ENCODE data around the gene EPGN. TPM values are rescaled to one million over a fixed set of nuclear protein-coding genes. Genes with fewer than 3 reads are reported as not detected.

Gene EPGN
- total and polyA plus RNA-seq, 2 donors (not counting 1 experiment from before 2014, with no cell fraction given) = 0.32 TPM; not detected in 1

GRCh38 chr4:74263551-74263950 is 44.7 kb upstream of the EPGN start:
- DNase-seq = no peak
- no peak overlapping the region for H3K27ac Mint-ChIP-seq
- intact Hi-C loops (cut with micrococcal nuclease) = no loop called here
- ChIA-PET CTCF (no interaction called here), POLR2A (no interaction called here)
- H3K79me2 ChIP-seq (ENCODE audit: control insufficient read depth, insufficient read depth, low read length) = no peaks in the 10 kb centered on the region
- no peaks in the 10 kb centered on the region for H3K27me3 ChIP-seq (replicated peaks in 1 of 4; ENCODE audit: control extremely low read depth in 1 of 4, control insufficient read depth in 3 of 4, insufficient read depth in 4 of 4, low read length in 3 of 4)
- no peak for TF ChIP-seq CTCF (IDR thresholded peaks at IDR 0.05)
- TF ChIP-seq EZH2 (IDR thresholded peaks at IDR 0.05; ENCODE audit: borderline replicate concordance, insufficient read depth, low read depth, low read length, poor library complexity, severe bottlenecking) = no peak
- ATAC-seq (ENCODE audit: low read depth) = no peak
- no peaks in the 10 kb centered on the region for H3K4me1 ChIP-seq (ENCODE audit: control insufficient read depth in 2 of 2, insufficient read depth in 2 of 2, low read length in 2 of 2)
- no peak overlapping the region for H3K4me3 ChIP-seq (ENCODE audit: control extremely low read depth in 1 of 5, extremely low read depth in 1 of 5, insufficient read depth in 1 of 5, low read depth in 2 of 5, low read length in 4 of 5)
- no peaks in the 10 kb centered on the region for H3K4me1 Mint-ChIP-seq
- no peaks in the 10 kb centered on the region for H3K27me3 Mint-ChIP-seq
- H2AFZ ChIP-seq (ENCODE audit: insufficient read depth, low read depth, low read length, poor library complexity, severe bottlenecking) = no peak overlapping the region
- no peaks in the 10 kb centered on the region for H4K20me1 ChIP-seq (ENCODE audit: control insufficient read depth, insufficient read depth, low read length, poor library complexity, severe bottlenecking)
- H3K9me3 Mint-ChIP-seq (ENCODE audit: insufficient read depth) = no peaks in the 10 kb centered on the region
- H3K27ac ChIP-seq (ENCODE audit: low read length in 2 of 2) = no peak overlapping the region
- no peak overlapping the region for H3K9ac ChIP-seq (ENCODE audit: low read length)
- H3K9me3 ChIP-seq (ENCODE audit: control extremely low read depth in 1 of 3, control insufficient read depth in 2 of 3, insufficient read depth in 1 of 3, low read length in 2 of 3) = no peaks in the 10 kb centered on the region
- no peak overlapping the region for H3K4me2 ChIP-seq (replicated peaks; ENCODE audit: low read depth, low read length, poor library complexity, severe bottlenecking)
- H3K4me3 Mint-ChIP-seq = no peak overlapping the region
- no peaks in the 10 kb centered on the region for H3K36me3 ChIP-seq (replicated peaks in 1 of 2; ENCODE audit: control extremely low read depth in 1 of 2, control insufficient read depth in 1 of 2, extremely low read depth in 1 of 2, insufficient read depth in 2 of 2, low read length in 1 of 2)

DNA sequence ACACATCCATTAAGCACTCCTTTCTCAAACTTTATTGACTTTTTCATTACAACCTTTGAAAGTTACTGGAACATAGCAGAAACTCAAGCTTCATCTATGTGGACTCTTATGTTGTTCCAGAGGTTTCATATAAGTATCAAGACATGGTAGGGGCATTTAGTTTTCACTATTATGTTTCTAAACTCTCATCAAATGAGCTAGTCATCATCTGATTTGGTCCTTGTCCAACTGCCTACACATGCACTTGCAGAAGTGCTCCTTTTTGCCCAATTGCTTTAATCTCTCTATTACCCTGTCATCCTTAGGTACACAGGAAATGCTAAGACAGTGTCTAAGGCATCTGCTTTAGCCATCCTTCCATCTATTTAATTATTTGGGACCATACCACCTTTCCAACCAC is 42.2 kb upstream of the EPGN start:
- intact Hi-C loops (cut with micrococcal nuclease) = no loop called here
- Histone ChIP-seq H3K4me1 (ENCODE audit: control insufficient read depth in 2 of 2, insufficient read depth in 2 of 2, low read length in 2 of 2) (no peaks in the 10 kb centered on the region), H3K27ac (ENCODE audit: low read length in 2 of 2) (no peak overlapping the region), H3K9me3 (ENCODE audit: control extremely low read depth in 1 of 3, control insufficient read depth in 2 of 3, insufficient read depth in 1 of 3, low read length in 2 of 3) (no peaks in the 10 kb centered on the region), H3K36me3 (replicated peaks in 1 of 2; ENCODE audit: control extremely low read depth in 1 of 2, control insufficient read depth in 1 of 2, extremely low read depth in 1 of 2, insufficient read depth in 2 of 2, low read length in 1 of 2) (no peaks in the 10 kb centered on the region), H2AFZ (ENCODE audit: insufficient read depth, low read depth, low read length, poor library complexity, severe bottlenecking) (no peak overlapping the region), H4K20me1 (ENCODE audit: control insufficient read depth, insufficient read depth, low read length, poor library complexity, severe bottlenecking) (no peaks in the 10 kb centered on the region), H3K79me2 (ENCODE audit: control insufficient read depth, insufficient read depth, low read length) (no peaks in the 10 kb centered on the region), H3K27me3 (replicated peaks in 1 of 4; ENCODE audit: control extremely low read depth in 1 of 4, control insufficient read depth in 3 of 4, insufficient read depth in 4 of 4, low read length in 3 of 4) (no peaks in the 10 kb centered on the region), H3K4me3 (ENCODE audit: control extremely low read depth in 1 of 5, extremely low read depth in 1 of 5, insufficient read depth in 1 of 5, low read depth in 2 of 5, low read length in 4 of 5) (no peak overlapping the region), H3K4me2 (replicated peaks; ENCODE audit: low read depth, low read length, poor library complexity, severe bottlenecking) (no peak overlapping the region), H3K9ac (ENCODE audit: low read length) (no peak overlapping the region)
- DNase-seq (no peak), ATAC-seq (ENCODE audit: low read depth) (no peak)
- no peak overlapping the region for H3K27ac Mint-ChIP-seq
- CTCF ChIA-PET = interaction anchor here (0.7 to 1.0 kb wide), 2 partner anchors 11 to 36 kb away, joined by 3 read pairs; no protein-coding TSS in a partner anchor
- no peaks in the 10 kb centered on the region for H3K4me1 Mint-ChIP-seq
- no peaks in the 10 kb centered on the region for H3K9me3 Mint-ChIP-seq (ENCODE audit: insufficient read depth)
- H3K4me3 Mint-ChIP-seq = no peak overlapping the region
- no peak for TF ChIP-seq EZH2 (IDR thresholded peaks at IDR 0.05; ENCODE audit: borderline replicate concordance, insufficient read depth, low read depth, low read length, poor library complexity, severe bottlenecking)
- no peak for TF ChIP-seq CTCF (IDR thresholded peaks at IDR 0.05)
- H3K27me3 Mint-ChIP-seq = no peaks in the 10 kb centered on the region
- POLR2A ChIA-PET = no interaction called here

Measured in B cell (primary cell).